ENCODE measurements around the gene NPHP3. TPM values are rescaled to one million over a fixed set of nuclear protein-coding genes. Genes with fewer than 3 reads are reported as not detected.
A peak's percentile ranks its signal among the peaks of the same experiment; 100 is the strongest.
"Not testable (repeated sequence)": the region's sequence is repeated elsewhere in the genome, so short reads cannot be mapped to it uniquely, and the experiment has no call there.

The NPHP3 gene
- total RNA-seq, 1 experiment from 2014 or later: 10.8 TPM

GRCh38 chr3:132641837-132642538 is 80.2 kb downstream of the NPHP3 start:
- Histone ChIP-seq H3K4ac (ENCODE audit: low read depth, low read length) (no peak overlapping the region), H4K20me1 (ENCODE audit: control insufficient read depth, insufficient read depth, insufficient read length) (no peaks in the 10 kb centered on the region), H3K9ac (ENCODE audit: extremely low read depth, insufficient read length, low read length) (no peak overlapping the region), H2AK5ac (ENCODE audit: insufficient read length, low read length) (no peak overlapping the region), H2BK120ac (ENCODE audit: low read depth, low read length, poor library complexity, severe bottlenecking) (no peak overlapping the region), H3K27ac (ENCODE audit: insufficient read length, low read depth, low read length) (no peak overlapping the region), H2BK15ac (ENCODE audit: low read depth, low read length) (no peak overlapping the region), H3K23ac (ENCODE audit: insufficient read length, low read depth, low read length) (no peak overlapping the region), H3K14ac (ENCODE audit: insufficient read depth, low read length) (no peak overlapping the region), H2BK5ac (ENCODE audit: insufficient read length, low read length) (no peak overlapping the region), H3K4me1 (ENCODE audit: insufficient read depth, low read length) (no peaks in the 10 kb centered on the region), H4K91ac (ENCODE audit: insufficient read length, low read depth, low read length) (no peak overlapping the region), H3K4me2 (ENCODE audit: insufficient read depth, insufficient read length, low read length) (no peak overlapping the region), H3K56ac (ENCODE audit: insufficient read length, low read depth, low read length) (no peak overlapping the region), H3K79me1 (ENCODE audit: insufficient read depth, low read depth, low read length, poor library complexity, severe bottlenecking) (no peaks in the 10 kb centered on the region), H2AFZ (ENCODE audit: low read length) (no peak overlapping the region), H3T11ph (ENCODE audit: low read length) (no peak overlapping the region), H3K18ac (ENCODE audit: insufficient read length, low read depth, low read length) (no peak overlapping the region), H3K27me3 (ENCODE audit: insufficient read depth, low read length) (no peaks in the 10 kb centered on the region), H4K5ac (ENCODE audit: insufficient read length, low read depth, low read length) (no peak overlapping the region), H3K9me3 (ENCODE audit: control insufficient read depth, low read depth, low read length) (no peaks in the 10 kb centered on the region), H4K8ac (replicated peaks; ENCODE audit: insufficient read length, low read depth, low read length) (no peak overlapping the region), H2BK12ac (ENCODE audit: insufficient read length, low read depth, low read length) (no peak overlapping the region), H2BK20ac (ENCODE audit: low read depth, low read length, poor library complexity, severe bottlenecking) (no peak overlapping the region), H3K79me2 (ENCODE audit: insufficient read depth, low read length) (no peaks in the 10 kb centered on the region), H3K23me2 (ENCODE audit: insufficient read length, low read depth, low read length, poor library complexity, severe bottlenecking) (no peaks in the 10 kb centered on the region)
- H3K9me3 Mint-ChIP-seq: no peaks in the 10 kb centered on the region
- H3K27ac Mint-ChIP-seq: no peak overlapping the region
- H3K27me3 Mint-ChIP-seq (ENCODE audit: low read depth): no peaks in the 10 kb centered on the region
- TF ChIP-seq CTCF (conservative IDR thresholded peaks at IDR 0.05): peak; percentile 84
- DNase-seq: no peak
- H3K36me3 Mint-ChIP-seq (ENCODE audit: insufficient read depth in 1 of 3, low read depth in 3 of 3): peaks cover 0 to 8% (median 4%) of the 10 kb centered on the region in 3 experiments; a peak in 2 of 7 replicates
- WGBS (ENCODE audit: extremely low coverage, insufficient read length, low lambda C conversion rate): no CpG with 5 or more reads among the region's 5 CpGs
- H3K4me3 Mint-ChIP-seq: no peak overlapping the region
- H3K4me1 Mint-ChIP-seq: no peaks in the 10 kb centered on the region

DNA sequence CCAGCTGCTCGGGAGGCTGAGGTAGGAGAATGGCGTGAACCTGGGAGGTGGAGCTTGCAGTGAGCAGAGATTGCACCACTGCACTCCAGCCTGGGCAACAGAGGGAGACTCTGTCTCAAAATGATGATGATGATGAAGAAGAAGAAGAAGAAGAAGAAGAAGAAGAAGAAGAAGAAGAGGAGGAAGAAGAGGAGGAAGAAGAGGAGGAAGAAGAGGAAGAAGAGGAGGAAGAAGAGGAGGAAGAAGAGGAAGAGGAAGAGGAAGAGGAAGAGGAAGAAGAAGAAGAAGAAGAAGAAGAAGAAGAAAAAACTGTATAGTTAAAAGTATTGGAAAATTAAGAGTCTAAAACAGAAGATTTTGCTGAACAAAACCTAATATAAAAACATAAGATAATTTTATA is 80.8 kb downstream of the NPHP3 start:
- H2BK15ac ChIP-seq (ENCODE audit: low read depth, low read length); H3K27me3 Mint-ChIP-seq (ENCODE audit: low read depth); H3K36me3 Mint-ChIP-seq (ENCODE audit: insufficient read depth in 1 of 3, low read depth in 3 of 3); H3K4me1 ChIP-seq (ENCODE audit: insufficient read depth, low read length); H3K27ac Mint-ChIP-seq; H3K23ac ChIP-seq (ENCODE audit: insufficient read length, low read depth, low read length); H2BK5ac ChIP-seq (ENCODE audit: insufficient read length, low read length); H3K4ac ChIP-seq (ENCODE audit: low read depth, low read length); H4K8ac ChIP-seq (replicated peaks; ENCODE audit: insufficient read length, low read depth, low read length); H4K5ac ChIP-seq (ENCODE audit: insufficient read length, low read depth, low read length); H3K56ac ChIP-seq (ENCODE audit: insufficient read length, low read depth, low read length); H4K20me1 ChIP-seq (ENCODE audit: control insufficient read depth, insufficient read depth, insufficient read length); H3K79me1 ChIP-seq (ENCODE audit: insufficient read depth, low read depth, low read length, poor library complexity, severe bottlenecking); H3K23me2 ChIP-seq (ENCODE audit: insufficient read length, low read depth, low read length, poor library complexity, severe bottlenecking); H3K9me3 ChIP-seq (ENCODE audit: control insufficient read depth, low read depth, low read length); H2AK5ac ChIP-seq (ENCODE audit: insufficient read length, low read length); H4K91ac ChIP-seq (ENCODE audit: insufficient read length, low read depth, low read length); H3K4me2 ChIP-seq (ENCODE audit: insufficient read depth, insufficient read length, low read length); H3K9me3 Mint-ChIP-seq; H3K27ac ChIP-seq (ENCODE audit: insufficient read length, low read depth, low read length); DNase-seq; H3K27me3 ChIP-seq (ENCODE audit: insufficient read depth, low read length); H2BK120ac ChIP-seq (ENCODE audit: low read depth, low read length, poor library complexity, severe bottlenecking); H2AFZ ChIP-seq (ENCODE audit: low read length); H3K9ac ChIP-seq (ENCODE audit: extremely low read depth, insufficient read length, low read length); H2BK12ac ChIP-seq (ENCODE audit: insufficient read length, low read depth, low read length); H3K18ac ChIP-seq (ENCODE audit: insufficient read length, low read depth, low read length); H3K4me1 Mint-ChIP-seq; H3K14ac ChIP-seq (ENCODE audit: insufficient read depth, low read length); H3K79me2 ChIP-seq (ENCODE audit: insufficient read depth, low read length); H3K4me3 Mint-ChIP-seq; H3T11ph ChIP-seq (ENCODE audit: low read length); H2BK20ac ChIP-seq (ENCODE audit: low read depth, low read length, poor library complexity, severe bottlenecking): not testable (repeated sequence)
- no CpG with 5 or more reads among the region's 2 CpGs for WGBS (ENCODE audit: extremely low coverage, insufficient read length, low lambda C conversion rate)

Data from H9 (cell line).